K562 (cell line): ENCODE results near the gene CBFA2T2.

Experiments
- DDX20 ChIP-seq: fragments of 450-650 bp; IDR thresholded peaks from 2 replicates; pipeline ENCODE4 v1.6.1; 2016; ENCODE audit warnings: missing genetic modification characterization, low read depth, mild to moderate bottlenecking, missing compliant biosample characterization, moderate library complexity
- EZH2 ChIP-seq: IDR thresholded peaks from 2 replicates; pipeline ENCODE4 v1.6.1; 2012; ENCODE audit warnings: low read depth, mild to moderate bottlenecking, inconsistent platforms, low read length, borderline replicate concordance
- POLR2AphosphoS5 ChIP-seq: IDR thresholded peaks from 2 replicates; pipeline ENCODE4 v1.6.1; 2011; ENCODE audit warnings: mild to moderate bottlenecking, low read depth, low read length, moderate library complexity; ENCODE audit not compliant: control insufficient read depth, insufficient read depth
- SMAD3 ChIP-seq: fragments of 450-650 bp; formaldehyde crosslinking; conservative IDR thresholded peaks from 2 replicates; pipeline ENCODE4 v1.4.0; 2020; ENCODE audit warnings: mild to moderate bottlenecking
- ZEB2 ChIP-seq: fragments of 450-650 bp; IDR thresholded peaks from 2 replicates; pipeline ENCODE4 v1.6.1; 2016
- TF ChIP-seq, protein P1 (sequence below): sonication (generic); formaldehyde crosslinking; IDR thresholded peaks from 2 replicates; pipeline ENCODE4 v1.9.0; 2022; ENCODE audit warnings: mild to moderate bottlenecking, missing genetic modification reagents
- TF ChIP-seq, protein P2 (sequence below), 3 experiments: IDR thresholded peaks in 2 of 3; conservative IDR thresholded peaks in 1 of 3; 2 replicates each; pipeline ENCODE4 v1.5.1; 2011 to 2012; ENCODE audit warnings: low read length in 3 of 3, mild to moderate bottlenecking in 3 of 3, control low read depth in 2 of 3, improper control_type of control experiment in 1 of 3, inconsistent platforms in 1 of 3, low read depth in 1 of 3, mixed read lengths in 1 of 3, moderate library complexity in 1 of 3; ENCODE audit not compliant: insufficient read depth in 2 of 3
- TF ChIP-seq, protein P3 (sequence below): fragments of 250-450 bp; sonication (Bioruptor Pico); IDR thresholded peaks from 2 replicates; pipeline ENCODE4 v1.4.0; 2020; ENCODE audit warnings: mild to moderate bottlenecking

DNA sequence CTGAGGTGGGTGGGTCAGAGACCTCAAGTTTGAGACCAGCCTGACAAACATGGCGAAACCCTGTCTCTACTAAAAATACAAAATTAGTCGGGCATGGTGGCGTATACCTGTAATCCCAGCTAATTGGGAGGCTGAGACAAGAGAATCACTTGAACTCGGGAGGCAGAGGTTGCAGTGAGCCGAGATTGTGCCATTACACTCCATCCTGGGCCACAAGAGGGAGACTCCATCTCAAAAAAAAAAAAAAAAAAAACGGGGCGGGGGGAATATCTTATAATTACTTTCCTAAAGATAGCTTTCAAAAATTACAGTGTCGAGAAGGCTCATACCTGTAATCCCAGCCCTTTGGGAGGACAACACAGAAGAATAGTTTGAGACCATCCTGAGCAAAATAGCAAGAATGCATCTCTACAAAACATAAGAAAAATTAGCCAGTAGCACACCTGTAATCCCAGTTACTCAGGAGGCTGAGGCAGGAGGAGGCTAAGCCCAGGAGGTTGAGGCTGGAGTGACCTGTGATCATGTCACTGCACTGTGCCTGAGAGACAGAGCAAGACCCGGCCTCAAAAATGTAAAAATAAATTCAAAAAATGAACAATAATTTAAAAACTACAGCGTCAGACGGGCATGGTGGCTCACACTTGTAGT is 25.8 kb downstream of the CBFA2T2 start:
- TF ChIP-seq EZH2 = no peak
- no peak for TF ChIP-seq DDX20
- no peak for TF ChIP-seq ZEB2
- TF ChIP-seq, protein P1, sequence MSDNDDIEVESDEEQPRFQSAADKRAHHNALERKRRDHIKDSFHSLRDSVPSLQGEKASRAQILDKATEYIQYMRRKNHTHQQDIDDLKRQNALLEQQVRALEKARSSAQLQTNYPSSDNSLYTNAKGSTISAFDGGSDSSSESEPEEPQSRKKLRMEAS (CRISPR knock-in tag) = no peak
- TF ChIP-seq, protein P2, sequence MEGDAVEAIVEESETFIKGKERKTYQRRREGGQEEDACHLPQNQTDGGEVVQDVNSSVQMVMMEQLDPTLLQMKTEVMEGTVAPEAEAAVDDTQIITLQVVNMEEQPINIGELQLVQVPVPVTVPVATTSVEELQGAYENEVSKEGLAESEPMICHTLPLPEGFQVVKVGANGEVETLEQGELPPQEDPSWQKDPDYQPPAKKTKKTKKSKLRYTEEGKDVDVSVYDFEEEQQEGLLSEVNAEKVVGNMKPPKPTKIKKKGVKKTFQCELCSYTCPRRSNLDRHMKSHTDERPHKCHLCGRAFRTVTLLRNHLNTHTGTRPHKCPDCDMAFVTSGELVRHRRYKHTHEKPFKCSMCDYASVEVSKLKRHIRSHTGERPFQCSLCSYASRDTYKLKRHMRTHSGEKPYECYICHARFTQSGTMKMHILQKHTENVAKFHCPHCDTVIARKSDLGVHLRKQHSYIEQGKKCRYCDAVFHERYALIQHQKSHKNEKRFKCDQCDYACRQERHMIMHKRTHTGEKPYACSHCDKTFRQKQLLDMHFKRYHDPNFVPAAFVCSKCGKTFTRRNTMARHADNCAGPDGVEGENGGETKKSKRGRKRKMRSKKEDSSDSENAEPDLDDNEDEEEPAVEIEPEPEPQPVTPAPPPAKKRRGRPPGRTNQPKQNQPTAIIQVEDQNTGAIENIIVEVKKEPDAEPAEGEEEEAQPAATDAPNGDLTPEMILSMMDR (IDR thresholded peaks at IDR 0.05 in 2 of 3, conservative IDR thresholded peaks at IDR 0.05 in 1 of 3; ENCODE audit: insufficient read depth in 2 of 3, low read depth in 1 of 3, low read length in 3 of 3) = peak; percentile 31 to 39 (median 35); a peak in 4 of 6 replicates
- TF ChIP-seq POLR2AphosphoS5 = no peak
- TF ChIP-seq, protein P3, sequence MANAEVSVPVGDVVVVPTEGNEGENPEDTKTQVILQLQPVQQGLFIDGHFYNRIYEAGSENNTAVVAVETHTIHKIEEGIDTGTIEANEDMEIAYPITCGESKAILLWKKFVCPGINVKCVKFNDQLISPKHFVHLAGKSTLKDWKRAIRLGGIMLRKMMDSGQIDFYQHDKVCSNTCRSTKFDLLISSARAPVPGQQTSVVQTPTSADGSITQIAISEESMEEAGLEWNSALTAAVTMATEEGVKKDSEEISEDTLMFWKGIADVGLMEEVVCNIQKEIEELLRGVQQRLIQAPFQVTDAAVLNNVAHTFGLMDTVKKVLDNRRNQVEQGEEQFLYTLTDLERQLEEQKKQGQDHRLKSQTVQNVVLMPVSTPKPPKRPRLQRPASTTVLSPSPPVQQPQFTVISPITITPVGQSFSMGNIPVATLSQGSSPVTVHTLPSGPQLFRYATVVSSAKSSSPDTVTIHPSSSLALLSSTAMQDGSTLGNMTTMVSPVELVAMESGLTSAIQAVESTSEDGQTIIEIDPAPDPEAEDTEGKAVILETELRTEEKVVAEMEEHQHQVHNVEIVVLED (CRISPR knock-in tag) = no peak
- no peak for TF ChIP-seq SMAD3 (CRISPR knock-in tag)
